Measurements from ENCODE around the gene ERH. TPM values are rescaled to one million over a fixed set of nuclear protein-coding genes. Genes with fewer than 3 reads are reported as not detected.

The ERH gene
- total RNA-seq, 3 donors from 2014 or later: 366 to 396 (median 372) TPM

DNA sequence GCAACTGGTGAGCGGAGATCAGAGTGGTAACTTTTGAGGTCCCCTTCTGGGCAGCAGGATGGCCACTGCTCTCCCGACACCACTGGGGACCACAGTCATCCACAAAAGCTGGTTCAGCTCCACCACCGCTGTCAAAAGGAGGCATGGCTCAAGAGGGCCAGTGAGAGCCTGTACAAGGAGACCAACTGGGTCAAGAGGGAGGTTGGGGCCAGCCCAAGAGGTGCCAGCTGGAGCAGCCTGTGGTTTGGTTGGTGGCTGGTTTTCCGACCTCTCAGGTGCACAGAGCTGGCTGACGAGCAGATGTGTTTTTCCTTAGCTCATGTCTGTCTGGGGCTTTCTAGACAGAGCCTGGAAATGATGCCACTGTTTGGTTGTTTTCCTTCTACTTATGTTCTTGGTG is 60.1 kb downstream of the ERH start:
- ATAC-seq (no peak), DNase-seq (no peak)
- H3K9me3 Mint-ChIP-seq: no peaks in the 10 kb centered on the region
- no peaks in the 10 kb centered on the region for H3K36me3 Mint-ChIP-seq (ENCODE audit: insufficient read depth)
- H3K27me3 Mint-ChIP-seq (ENCODE audit: low read depth): peaks cover 10% of the 10 kb centered on the region
- no peak overlapping the region for H3K4me3 Mint-ChIP-seq
- peaks cover 2% of the 10 kb centered on the region for H3K4me1 Mint-ChIP-seq (ENCODE audit: low read depth)

DNA sequence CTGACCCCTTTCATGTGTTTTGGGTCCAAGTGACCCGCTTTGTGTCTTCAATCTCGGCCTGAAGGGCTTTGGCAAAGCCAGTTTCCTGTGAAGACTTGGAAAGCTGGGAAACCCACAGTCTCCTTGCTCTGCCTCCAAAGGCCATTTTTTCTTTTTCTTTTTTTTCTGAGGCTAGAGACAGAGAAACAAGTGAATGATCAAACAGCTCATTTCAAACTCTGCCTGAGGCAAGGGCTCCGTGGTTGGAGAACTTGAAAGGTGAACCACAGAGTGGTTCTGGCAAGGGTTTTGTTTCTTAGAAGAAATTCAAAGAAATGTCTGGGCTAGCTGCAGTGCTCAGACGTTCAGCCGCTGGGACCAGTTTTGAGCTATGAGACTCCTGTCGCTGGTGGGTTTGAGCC is 62.7 kb downstream of the ERH start:
- Mint-ChIP-seq H3K4me3 (no peak overlapping the region), H3K36me3 (ENCODE audit: insufficient read depth) (no peaks in the 10 kb centered on the region), H3K4me1 (ENCODE audit: low read depth) (peaks cover 2% of the 10 kb centered on the region), H3K9me3 (no peaks in the 10 kb centered on the region), H3K27me3 (ENCODE audit: low read depth) (peaks cover 2% of the 10 kb centered on the region)
- ATAC-seq (no peak), DNase-seq (no peak)

DNA sequence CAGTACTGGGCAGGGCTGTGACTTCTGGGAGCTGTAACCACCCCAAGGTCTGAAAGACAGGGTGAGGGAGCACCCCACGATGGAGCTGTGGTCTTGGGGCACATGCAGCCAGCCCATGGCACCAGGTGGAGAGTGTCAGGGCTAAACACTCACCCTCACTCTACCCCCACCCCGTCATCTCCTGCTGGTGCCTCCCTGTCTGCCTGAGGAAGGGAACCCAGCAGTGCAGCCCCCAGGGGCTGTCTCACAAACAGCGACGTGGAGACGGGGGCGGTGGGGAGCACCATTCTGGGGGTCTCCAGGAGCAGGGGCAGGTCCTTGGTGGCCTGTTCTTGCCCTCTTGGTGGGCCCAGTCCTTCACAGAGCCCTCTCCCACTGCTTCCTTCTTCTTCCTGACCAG is 63.5 kb downstream of the ERH start:
- no peak overlapping the region for H3K4me3 Mint-ChIP-seq
- ATAC-seq (no peak), DNase-seq (no peak)
- H3K27me3 Mint-ChIP-seq (ENCODE audit: low read depth): peaks cover 2% of the 10 kb centered on the region
- no peaks in the 10 kb centered on the region for H3K36me3 Mint-ChIP-seq (ENCODE audit: insufficient read depth)
- peaks cover 2% of the 10 kb centered on the region for H3K4me1 Mint-ChIP-seq (ENCODE audit: low read depth)
- H3K9me3 Mint-ChIP-seq: no peaks in the 10 kb centered on the region

DNA sequence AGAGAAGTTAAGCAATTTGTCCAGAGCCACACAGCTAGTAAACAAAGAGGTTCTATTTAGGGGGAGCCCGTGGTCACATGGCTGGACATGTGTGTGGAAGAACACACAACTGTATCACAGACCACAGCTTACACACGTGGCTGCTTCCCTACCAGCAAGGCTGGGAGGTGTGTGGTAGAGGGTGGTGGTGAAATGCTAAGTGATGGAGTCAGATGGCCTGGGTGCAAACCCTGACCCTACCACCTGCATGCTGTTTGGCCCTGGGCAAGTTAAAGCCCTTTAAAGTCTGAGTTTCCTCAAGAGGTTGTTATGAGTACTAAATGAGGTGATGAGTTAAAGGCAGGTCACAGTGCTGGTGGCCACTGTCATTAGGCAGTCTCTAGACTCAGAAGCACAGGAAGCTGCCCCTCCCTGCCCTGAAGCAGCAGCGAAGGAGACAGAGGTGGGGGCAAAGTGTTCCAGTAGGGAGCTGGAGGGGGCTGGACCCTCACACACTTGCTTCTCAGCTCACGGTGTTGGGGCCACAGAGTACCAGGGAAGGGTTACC is 64.2 kb downstream of the ERH start:
- no peak overlapping the region for H3K4me3 Mint-ChIP-seq
- no peak for ATAC-seq
- H3K27me3 Mint-ChIP-seq (ENCODE audit: low read depth): peaks cover 2% of the 10 kb centered on the region
- no peak for DNase-seq
- H3K36me3 Mint-ChIP-seq (ENCODE audit: insufficient read depth): no peaks in the 10 kb centered on the region
- peaks cover 2% of the 10 kb centered on the region for H3K4me1 Mint-ChIP-seq (ENCODE audit: low read depth)
- H3K9me3 Mint-ChIP-seq: no peaks in the 10 kb centered on the region

DNA sequence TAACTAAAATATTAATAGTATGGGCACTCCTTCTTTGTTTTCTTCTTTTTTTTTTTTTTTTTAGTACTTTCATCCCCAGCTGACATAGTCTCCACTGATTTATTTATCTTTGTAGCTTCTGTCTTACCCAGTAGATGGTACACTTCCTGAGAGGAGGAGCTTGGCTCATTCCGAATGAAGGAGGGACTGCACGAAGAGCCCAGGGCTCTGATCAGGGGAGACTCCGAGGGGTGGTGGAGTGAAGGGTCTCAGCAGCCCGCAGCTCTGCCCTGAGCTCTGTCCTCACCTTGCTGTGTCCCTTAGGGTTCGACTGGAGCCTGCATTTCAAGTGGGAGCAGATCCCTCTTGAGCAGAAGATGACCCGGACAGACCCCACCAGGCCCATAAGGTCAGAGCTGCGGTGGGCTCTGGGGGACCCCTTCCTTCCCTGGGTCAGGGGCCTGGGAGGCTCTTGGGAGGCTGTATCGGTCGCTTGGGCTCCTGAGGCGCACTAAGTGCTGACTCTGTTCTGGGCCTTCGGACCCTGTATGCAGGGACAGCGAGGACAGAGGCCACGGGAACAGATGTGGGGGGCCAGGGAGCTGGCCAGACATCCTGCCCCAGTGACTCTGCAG is 65.2 kb downstream of the ERH start:
- DNase-seq (no peak), ATAC-seq (no peak)
- Mint-ChIP-seq H3K4me3 (no peak overlapping the region), H3K27me3 (ENCODE audit: low read depth) (peaks cover 2% of the 10 kb centered on the region), H3K4me1 (ENCODE audit: low read depth) (peaks cover 2% of the 10 kb centered on the region), H3K9me3 (no peaks in the 10 kb centered on the region), H3K36me3 (ENCODE audit: insufficient read depth) (no peaks in the 10 kb centered on the region)

DNA sequence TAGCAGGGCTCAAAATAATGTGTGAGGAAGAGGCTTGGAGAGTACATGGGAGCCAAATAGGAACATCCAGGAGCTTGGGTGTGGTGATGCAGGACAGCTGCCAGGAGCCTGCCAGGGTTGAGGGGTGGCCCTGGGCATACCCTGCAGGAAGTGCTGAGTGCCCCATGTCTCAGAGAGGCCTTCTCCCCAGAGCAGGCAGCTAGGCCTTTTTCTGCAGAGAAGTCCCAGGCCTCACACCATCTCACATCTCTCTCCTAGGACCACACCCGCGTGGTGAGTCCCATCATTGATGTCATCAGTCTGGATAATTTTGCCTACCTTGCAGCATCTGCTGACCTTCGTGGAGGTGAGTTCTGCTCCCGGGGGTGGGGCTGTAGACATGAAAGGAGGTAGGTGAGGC is 66.9 kb downstream of the ERH start:
- Mint-ChIP-seq H3K36me3 (ENCODE audit: insufficient read depth) (no peaks in the 10 kb centered on the region), H3K27me3 (ENCODE audit: low read depth) (no peaks in the 10 kb centered on the region), H3K9me3 (no peaks in the 10 kb centered on the region), H3K4me1 (ENCODE audit: low read depth) (peaks cover 2% of the 10 kb centered on the region), H3K4me3 (no peak overlapping the region)
- ATAC-seq (no peak), DNase-seq (no peak)

Other genes starting within 250 kb of the ERH start
- 10 to 100 TPM; 25.1 to 33.6 (median 28.0) TPM for gene DCAF5, start 245.2 kb downstream of the ERH start, total RNA-seq
- 1 to 10 TPM; 7.8 to 8.5 (median 7.8) TPM for gene EXD2, start 206.8 kb downstream of the ERH start, total RNA-seq
- under 1 TPM in 1 of 3 donors, not detected in 2; 0.16 TPM for gene GALNT16, start 138.1 kb downstream of the ERH start, total RNA-seq
- gene SLC39A9, start 393 bp upstream of the ERH start, total RNA-seq: 10 to 100 TPM; 44.0 to 49.6 (median 44.9) TPM
- under 1 TPM; 0.05 to 0.16 (median 0.10) TPM for gene PLEKHD1, start 86.4 kb upstream of the ERH start, total RNA-seq
- under 1 TPM in 1 of 3 donors, not detected in 2; 0.05 TPM for gene CCDC177, start 176.6 kb upstream of the ERH start, total RNA-seq
- gene SUSD6, start 213.3 kb upstream of the ERH start, total RNA-seq: 100 to 1,000 TPM in 2 of 3 donors, 10 to 100 TPM in 1; 97.4 to 108 (median 103) TPM

Measured in activated T-cell treated with anti-CD3 and anti-CD28 coated beads, Interleukin-2, amount 50 U/mL, for 4 hours (primary cell).